Measurements from ENCODE around the gene DCHS1.

DCHS1 gene

GRCh38 chr11:6646918-6647679 lies 8.5 kb downstream of the DCHS1 start:
- no peak for DNase-seq (ENCODE audit: low read depth)

- DNase-seq (ENCODE audit: low read depth) = no peak
These were observed 9.1 kb downstream of the DCHS1 start for GRCh38 chr11:6646576-6646917.

- no peak for DNase-seq (ENCODE audit: low read depth)
These were observed 9.5 kb downstream of the DCHS1 start for GRCh38 chr11:6646071-6646470.

GRCh38 chr11:6642957-6643356 lies 12.7 kb downstream of the DCHS1 start:
- no peak for DNase-seq (ENCODE audit: low read depth)

GRCh38 chr11:6640985-6641701 lies 14.5 kb downstream of the DCHS1 start:
- DNase-seq (ENCODE audit: low read depth) = no peak

GRCh38 chr11:6640036-6640984 lies 15.3 kb downstream of the DCHS1 start:
- DNase-seq (ENCODE audit: low read depth) = no peak

GRCh38 chr11:6638429-6638828 lies 17.2 kb downstream of the DCHS1 start:
- DNase-seq (ENCODE audit: low read depth) = no peak

GRCh38 chr11:6637871-6638270 lies 17.7 kb downstream of the DCHS1 start:
- no peak for DNase-seq (ENCODE audit: low read depth)

- no peak for DNase-seq (ENCODE audit: low read depth)
These were observed 19.1 kb downstream of the DCHS1 start for GRCh38 chr11:6636480-6636879.

GRCh38 chr11:6635082-6635932 lies 20.3 kb downstream of the DCHS1 start:
- no peak for DNase-seq (ENCODE audit: low read depth)

- no peak for DNase-seq (ENCODE audit: low read depth)
These were observed 21.1 kb downstream of the DCHS1 start for GRCh38 chr11:6634534-6634933.

- DNase-seq (ENCODE audit: low read depth) = no peak
These were observed 21.9 kb downstream of the DCHS1 start for GRCh38 chr11:6633422-6634408.

- no peak for DNase-seq (ENCODE audit: low read depth)
These were observed 23.2 kb downstream of the DCHS1 start for GRCh38 chr11:6632116-6633073.

GRCh38 chr11:6631361-6631890 lies 24.2 kb downstream of the DCHS1 start:
- DNase-seq (ENCODE audit: low read depth) = no peak

- DNase-seq (ENCODE audit: low read depth) = no peak
These were observed 24.8 kb downstream of the DCHS1 start for GRCh38 chr11:6630632-6631291.

- DNase-seq (ENCODE audit: low read depth) = no peak
These were observed 25.5 kb downstream of the DCHS1 start for GRCh38 chr11:6629892-6630631.

GRCh38 chr11:6629573-6629891 lies 26.1 kb downstream of the DCHS1 start:
- no peak for DNase-seq (ENCODE audit: low read depth)

GRCh38 chr11:6628526-6628925 lies 27.1 kb downstream of the DCHS1 start:
- DNase-seq (ENCODE audit: low read depth) = no peak
